ENCODE results near the gene NUMBL.

- TF ChIP-seq POLR2AphosphoS2 (IDR thresholded peaks at IDR 0.05; ENCODE audit: low read depth, low read length) (no peak), MAFK (conservative IDR thresholded peaks at IDR 0.05 in 1 of 2, IDR thresholded peaks at IDR 0.05 in 1 of 2; ENCODE audit: low read length in 2 of 2) (no peak), SIN3A (IDR thresholded peaks at IDR 0.05; ENCODE audit: borderline replicate concordance, low read depth, low read length) (no peak), ZBTB21 (CRISPR knock-in tag; IDR thresholded peaks at IDR 0.05) (no peak), BRCA1 (CRISPR knock-in tag; IDR thresholded peaks at IDR 0.05) (no peak), NFE2L2 (IDR thresholded peaks at IDR 0.05; ENCODE audit: low read length) (no peak), ZNF850 (CRISPR knock-in tag; conservative IDR thresholded peaks at IDR 0.05) (no peak), ZNF572 (CRISPR knock-in tag; IDR thresholded peaks at IDR 0.05) (no peak), POLR2A (IDR thresholded peaks at IDR 0.05; ENCODE audit: insufficient read depth in 1 of 2, low read depth in 2 of 2, low read length in 2 of 2) (no peak)
- TF ChIP-seq, protein P1, sequence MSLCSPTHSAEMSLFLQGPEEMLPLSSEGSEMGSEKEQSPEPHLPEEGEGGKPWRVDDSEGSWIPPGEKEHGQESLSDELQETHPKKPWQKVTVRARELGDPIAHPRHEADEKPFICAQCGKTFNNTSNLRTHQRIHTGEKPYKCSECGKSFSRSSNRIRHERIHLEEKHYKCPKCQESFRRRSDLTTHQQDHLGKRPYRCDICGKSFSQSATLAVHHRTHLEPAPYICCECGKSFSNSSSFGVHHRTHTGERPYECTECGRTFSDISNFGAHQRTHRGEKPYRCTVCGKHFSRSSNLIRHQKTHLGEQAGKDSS (CRISPR knock-in tag; IDR thresholded peaks at IDR 0.05; ENCODE audit: borderline replicate concordance, low read depth), result no peak
Observed at GRCh38 chr19:40640744-40641143, 49.7 kb downstream of the NUMBL start.

Measured in HepG2 (cell line).